22Rv1 (cell line): ENCODE measurements around the gene MCAM.

ENCODE experiments used
- ZFX ChIP-seq: fragments of 450-650 bp; IDR thresholded peaks from 2 replicates; pipeline ENCODE4 v1.6.1; 2017; ENCODE audit warnings: antibody characterized with exemption, borderline replicate concordance
- TF ChIP-seq, protein P1 (sequence below): fragments of 450-650 bp; IDR thresholded peaks from 2 replicates; pipeline ENCODE4 v1.5.1; 2017; ENCODE audit warnings: mild to moderate bottlenecking

DNA sequence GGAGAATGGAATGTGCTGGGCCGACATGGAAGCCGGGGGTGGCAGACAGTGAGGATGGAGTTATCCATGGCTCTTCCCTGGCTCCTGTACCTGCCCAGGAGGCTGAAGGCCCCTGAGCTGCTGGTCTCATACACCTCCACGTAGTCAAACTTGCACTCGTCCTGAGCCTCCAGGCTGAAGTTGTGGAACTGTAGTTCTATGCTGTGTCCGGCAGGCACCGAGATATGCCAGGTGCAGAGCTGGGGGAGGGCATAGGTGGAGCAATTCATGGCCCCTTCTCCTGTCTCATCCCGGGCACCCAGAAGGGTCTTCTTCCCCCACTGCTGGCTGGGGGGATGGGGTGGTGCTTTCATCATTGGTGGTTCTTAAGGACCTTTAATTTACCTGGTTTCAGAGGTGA, 26.8 kb upstream of the MCAM start:
- TF ChIP-seq, protein P1, sequence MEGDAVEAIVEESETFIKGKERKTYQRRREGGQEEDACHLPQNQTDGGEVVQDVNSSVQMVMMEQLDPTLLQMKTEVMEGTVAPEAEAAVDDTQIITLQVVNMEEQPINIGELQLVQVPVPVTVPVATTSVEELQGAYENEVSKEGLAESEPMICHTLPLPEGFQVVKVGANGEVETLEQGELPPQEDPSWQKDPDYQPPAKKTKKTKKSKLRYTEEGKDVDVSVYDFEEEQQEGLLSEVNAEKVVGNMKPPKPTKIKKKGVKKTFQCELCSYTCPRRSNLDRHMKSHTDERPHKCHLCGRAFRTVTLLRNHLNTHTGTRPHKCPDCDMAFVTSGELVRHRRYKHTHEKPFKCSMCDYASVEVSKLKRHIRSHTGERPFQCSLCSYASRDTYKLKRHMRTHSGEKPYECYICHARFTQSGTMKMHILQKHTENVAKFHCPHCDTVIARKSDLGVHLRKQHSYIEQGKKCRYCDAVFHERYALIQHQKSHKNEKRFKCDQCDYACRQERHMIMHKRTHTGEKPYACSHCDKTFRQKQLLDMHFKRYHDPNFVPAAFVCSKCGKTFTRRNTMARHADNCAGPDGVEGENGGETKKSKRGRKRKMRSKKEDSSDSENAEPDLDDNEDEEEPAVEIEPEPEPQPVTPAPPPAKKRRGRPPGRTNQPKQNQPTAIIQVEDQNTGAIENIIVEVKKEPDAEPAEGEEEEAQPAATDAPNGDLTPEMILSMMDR: no peak
- no peak for TF ChIP-seq ZFX
